Gastroesophageal sphincter (tissue), 3 donors: ENCODE measurements around the gene GOLGA6L7.
"Not testable (repeated sequence)": the region's sequence is repeated elsewhere in the genome, so short reads cannot be mapped to it uniquely, and the experiment has no call there.

Experiments
- CTCF ChIP-seq, 4 experiments: fragments of 200-600 bp in 2 of 4; fragments of 450-650 bp in 2 of 4; sonication (generic) in 1 of 4; IDR thresholded peaks; one replicate each; pipeline ENCODE4 v1.5.1; 2017 to 2019; ENCODE audit warnings: antibody characterized with exemption in 4 of 4, mild to moderate bottlenecking in 2 of 4, moderate library complexity in 2 of 4
- POLR2A ChIP-seq, 2 donors: fragments of 450-650 bp; IDR thresholded peaks; one replicate each; pipeline ENCODE4 v1.6.1; 2017; ENCODE audit warnings: antibody characterized with exemption in 2 of 2, mild to moderate bottlenecking in 2 of 2, moderate library complexity in 1 of 2

- not testable (repeated sequence) for TF ChIP-seq CTCF, POLR2A (IDR thresholded peaks at IDR 0.05)
Measured at GRCh38 chr15:28854578-28854977, 6.1 kb upstream of the GOLGA6L7 start.
